CD4-positive, alpha-beta T cell treated with Interleukin-4 for 4 hours (primary cell): Measurements from ENCODE around the gene CD2.

ENCODE experiments used
- DNase-seq: peaks from one replicate; pipeline ENCODE4 v3.0.0-alpha.2; 2020

Gene CD2, protein sequence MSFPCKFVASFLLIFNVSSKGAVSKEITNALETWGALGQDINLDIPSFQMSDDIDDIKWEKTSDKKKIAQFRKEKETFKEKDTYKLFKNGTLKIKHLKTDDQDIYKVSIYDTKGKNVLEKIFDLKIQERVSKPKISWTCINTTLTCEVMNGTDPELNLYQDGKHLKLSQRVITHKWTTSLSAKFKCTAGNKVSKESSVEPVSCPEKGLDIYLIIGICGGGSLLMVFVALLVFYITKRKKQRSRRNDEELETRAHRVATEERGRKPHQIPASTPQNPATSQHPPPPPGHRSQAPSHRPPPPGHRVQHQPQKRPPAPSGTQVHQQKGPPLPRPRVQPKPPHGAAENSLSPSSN

DNA sequence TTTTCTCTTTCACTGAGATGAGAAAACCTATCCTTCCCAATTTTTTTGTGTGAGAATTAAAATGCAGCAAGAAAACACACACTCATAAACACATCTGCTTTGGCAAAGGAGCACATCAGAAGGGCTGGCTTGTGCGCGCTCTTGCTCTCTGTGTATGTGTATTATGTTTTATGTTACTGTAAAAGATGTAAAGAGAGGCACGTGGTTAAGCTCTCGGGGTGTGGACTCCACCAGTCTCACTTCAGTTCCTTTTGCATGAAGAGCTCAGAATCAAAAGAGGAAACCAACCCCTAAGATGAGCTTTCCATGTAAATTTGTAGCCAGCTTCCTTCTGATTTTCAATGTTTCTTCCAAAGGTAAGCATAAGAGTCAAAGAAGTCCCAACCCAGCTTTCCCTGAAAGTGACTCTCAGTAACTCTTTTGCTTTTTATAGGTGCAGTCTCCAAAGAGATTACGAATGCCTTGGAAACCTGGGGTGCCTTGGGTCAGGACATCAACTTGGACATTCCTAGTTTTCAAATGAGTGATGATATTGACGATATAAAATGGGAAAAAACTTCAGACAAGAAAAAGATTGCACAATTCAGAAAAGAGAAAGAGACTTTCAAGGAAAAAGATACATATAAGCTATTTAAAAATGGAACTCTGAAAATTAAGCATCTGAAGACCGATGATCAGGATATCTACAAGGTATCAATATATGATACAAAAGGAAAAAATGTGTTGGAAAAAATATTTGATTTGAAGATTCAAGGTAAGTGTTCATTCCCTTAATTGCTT, at the start of gene CD2:
Gene CD2, plus strand, starts transcription at position 233 of the 780 bp plus-strand sequence. Its CDS starts 63 bp downstream, at position 296.
- DNase-seq, result peak; percentile 90

- no peak for DNase-seq
Measured at GRCh38 chr1:116706123-116706522, 48.1 kb upstream of the CD2 start.

GRCh38 chr1:116706841-116707240, 47.4 kb upstream of the CD2 start:
- no peak for DNase-seq

- no peak for DNase-seq
Measured at GRCh38 chr1:116708255-116708900, 45.9 kb upstream of the CD2 start.

- no peak for DNase-seq
Measured at GRCh38 chr1:116709666-116710167, 44.5 kb upstream of the CD2 start.

DNA sequence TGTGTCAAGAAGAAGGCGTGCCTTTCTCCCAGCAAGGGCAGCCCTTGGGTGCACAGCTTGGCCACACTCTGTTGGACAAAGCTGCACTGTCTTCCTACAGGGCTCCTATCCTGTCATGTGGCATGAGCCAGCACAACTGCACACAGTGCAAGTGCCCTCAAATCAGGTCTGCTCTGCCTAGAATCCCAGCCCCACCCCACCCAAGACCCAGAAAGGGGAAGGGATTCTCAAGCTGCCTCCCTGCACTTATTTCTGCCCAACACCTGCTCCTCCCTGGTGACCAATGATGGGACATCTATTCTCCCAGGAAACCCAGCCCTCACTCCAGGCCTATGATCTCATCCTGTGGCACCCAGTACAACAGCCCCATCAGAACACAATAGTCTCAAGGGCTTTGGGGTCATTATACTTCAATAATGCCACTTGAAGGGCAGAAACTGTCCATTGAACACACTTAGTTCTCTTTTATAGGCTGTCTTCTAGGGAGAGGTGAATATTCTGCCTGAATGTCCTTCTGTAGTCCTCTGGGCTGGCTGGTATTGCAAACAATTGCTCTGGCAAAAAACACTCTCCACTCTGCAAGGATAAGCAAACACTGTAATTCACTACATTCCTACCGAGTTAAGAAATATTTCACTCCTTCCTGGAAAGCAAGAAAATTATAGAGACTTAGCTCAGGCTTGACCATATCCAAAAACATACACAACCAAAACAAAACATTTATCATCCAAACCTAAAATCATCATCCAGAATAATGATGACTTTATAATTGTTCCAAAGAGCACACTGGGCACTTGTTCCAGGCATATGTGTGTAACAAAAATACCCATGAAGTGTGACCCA, 43.6 kb upstream of the CD2 start:
- no peak for DNase-seq

- no peak for DNase-seq
Measured at GRCh38 chr1:116711263-116711840, 42.9 kb upstream of the CD2 start.

DNA sequence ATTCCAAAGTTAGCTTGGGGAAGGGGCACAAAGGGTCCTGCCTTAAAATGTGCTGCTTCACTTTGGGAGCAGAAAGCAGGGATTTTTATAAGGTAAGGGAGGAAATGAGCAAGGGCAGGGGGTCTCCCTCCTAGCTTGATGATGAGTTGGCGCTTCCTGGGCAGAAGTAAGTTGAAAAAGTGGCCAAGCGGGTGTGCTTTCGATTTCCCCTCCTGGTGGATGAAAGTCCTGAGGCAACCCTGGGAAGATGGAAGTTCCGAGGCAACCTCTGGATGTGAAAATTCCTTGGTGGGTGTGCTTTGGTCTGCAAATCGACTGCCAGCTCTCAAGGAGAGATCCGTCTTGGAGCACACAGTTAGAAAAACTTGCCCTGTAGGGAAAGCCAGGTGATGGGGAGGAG, 41.7 kb upstream of the CD2 start:
- no peak for DNase-seq

DNA sequence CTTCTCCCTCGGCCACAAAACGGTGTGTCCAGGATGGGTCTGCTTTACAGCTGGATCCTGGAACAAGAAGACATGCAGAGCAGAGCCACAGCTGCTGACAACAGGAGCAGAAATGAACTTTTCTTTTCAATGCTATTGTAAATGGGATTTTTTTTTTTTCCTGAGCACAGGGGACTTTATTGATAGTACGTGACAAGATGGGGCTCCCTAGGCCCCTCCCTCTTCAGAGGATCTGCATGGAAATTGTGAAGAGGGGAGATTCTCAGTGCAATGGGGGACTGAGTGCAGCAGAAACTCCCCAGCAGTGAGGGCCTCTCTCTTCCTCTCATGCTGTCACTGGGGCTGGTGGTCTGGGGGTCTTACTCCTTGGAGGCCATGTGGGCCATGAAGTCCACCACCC, 40.8 kb upstream of the CD2 start:
- DNase-seq, result no peak

GRCh38 chr1:116716391-116716790, 37.8 kb upstream of the CD2 start:
- DNase-seq, result no peak

- DNase-seq, result no peak
Measured at GRCh38 chr1:116717318-116717717, 36.9 kb upstream of the CD2 start.

DNA sequence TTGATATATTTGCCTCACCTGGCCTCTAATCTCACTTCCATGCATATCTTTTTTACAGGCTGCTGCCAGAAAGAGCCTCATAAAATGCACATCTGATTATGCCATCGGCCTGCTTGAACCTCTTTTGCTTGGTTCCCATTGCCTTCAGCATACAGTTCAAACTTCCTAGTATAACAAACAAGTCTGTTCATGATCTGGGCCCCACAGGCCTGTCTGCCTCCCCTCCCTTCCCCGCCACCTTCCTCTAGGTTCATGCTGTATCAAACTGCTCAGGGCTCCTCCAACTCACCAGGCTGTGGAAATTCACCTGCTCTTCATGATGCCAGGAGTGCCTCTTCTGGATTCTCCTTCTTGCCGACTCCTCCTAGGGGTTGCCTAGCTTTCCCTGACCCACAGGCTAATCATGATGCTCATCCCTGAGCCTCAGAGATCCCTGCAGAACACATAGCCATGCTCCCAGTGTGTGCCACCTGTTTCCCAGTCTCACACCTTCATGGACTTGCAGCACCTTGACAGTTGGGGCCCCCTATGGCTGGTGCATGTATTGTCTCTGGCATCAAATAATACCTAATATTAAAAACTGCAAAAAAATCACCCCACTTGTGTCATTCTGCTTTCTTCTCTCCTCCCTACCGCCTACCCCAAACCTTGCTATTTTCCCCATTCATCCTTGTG, 33.7 kb upstream of the CD2 start:
- DNase-seq, result no peak

- no peak for DNase-seq
Measured at GRCh38 chr1:116721039-116721405, 33.2 kb upstream of the CD2 start.

GRCh38 chr1:116721451-116722007, 32.7 kb upstream of the CD2 start:
- no peak for DNase-seq

DNA sequence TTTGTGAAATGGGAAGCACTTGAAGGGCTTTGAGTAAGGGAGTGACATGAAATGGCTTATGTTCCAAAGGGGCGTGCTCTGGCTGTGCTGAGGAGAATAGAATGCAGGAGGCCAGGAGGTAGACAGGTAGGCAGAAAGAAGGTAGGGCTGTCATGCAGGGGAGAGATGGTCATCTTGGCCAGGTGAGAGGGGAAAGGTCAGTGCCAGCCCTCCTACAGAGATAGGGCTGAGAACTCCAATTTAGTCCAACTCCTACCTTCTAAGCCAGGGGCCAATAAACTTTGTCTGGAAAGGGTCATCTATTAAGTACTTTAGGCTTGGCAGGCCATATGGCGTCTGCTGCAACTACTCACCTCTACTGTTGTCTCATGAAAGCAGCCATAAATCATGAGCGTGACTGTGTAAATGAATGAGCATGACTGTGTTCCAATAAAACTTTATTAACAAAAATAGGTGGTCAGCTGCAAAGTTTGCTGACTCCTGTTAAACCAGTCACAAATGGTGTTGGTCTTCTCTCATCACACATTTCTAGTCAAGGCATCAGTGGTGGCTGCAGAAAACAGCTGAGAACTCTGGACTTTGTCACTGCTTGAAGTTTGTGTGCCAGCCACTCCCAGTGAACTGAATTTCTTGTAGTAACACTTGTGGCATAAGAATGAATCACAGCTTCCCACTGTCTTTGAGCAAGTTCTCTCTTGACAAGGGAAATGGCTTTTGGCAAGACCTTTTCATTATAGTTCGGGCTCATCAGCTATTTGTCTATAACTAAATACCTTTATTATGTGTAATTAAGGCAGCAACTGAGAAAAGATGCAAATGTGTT, 32.0 kb upstream of the CD2 start:
- no peak for DNase-seq

DNA sequence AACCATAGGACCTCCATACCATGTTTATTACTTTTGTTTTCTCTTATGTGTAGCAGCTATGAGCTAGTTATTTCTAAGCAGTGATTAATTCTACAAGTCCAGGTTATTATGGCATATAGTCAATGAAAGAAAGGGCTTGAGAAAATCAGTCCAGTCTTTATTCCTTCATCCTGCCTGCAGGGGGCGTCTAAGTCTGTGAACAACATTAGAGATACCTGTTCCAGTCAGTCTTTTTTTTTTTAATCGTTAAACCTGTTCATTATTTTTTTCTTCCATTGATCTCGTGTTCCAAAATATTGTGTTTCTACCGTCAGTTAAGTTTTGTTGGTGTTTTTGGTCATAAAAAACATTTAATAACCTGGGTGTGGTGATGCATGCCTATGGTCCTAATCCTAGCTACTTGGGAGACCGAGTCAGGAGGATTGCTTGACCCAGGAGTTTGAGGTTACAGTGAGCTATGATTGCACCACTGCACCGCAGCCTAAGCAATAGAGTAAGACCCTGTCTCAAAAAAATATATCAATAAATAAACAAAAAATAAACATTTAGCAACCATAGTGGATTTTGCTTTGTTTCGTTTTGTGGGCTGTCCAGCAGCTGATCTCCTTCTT, 29.4 kb upstream of the CD2 start:
- DNase-seq, result peak; percentile 83

- no peak for DNase-seq
Measured at GRCh38 chr1:116725798-116726197, 28.4 kb upstream of the CD2 start.

GRCh38 chr1:116726872-116727820, 27.1 kb upstream of the CD2 start:
- DNase-seq, result no peak

DNA sequence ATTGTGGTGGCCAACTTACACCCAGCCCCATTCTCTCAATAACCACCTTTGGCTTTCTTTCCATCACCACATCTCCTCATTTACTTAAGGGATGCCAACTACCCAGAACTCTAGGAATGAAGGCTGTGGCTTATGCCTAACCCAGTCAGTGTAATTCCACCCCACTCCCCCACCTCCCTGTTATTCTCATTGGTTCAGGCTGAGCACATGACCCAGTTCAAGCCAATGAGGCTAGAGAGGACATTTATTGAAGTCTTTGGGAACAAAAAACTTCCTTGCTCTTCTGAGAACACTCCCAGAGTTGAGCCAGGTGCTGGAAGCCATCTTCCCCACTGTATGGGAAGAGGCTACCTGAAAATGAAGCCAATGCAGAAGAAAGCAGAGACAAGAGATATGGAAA, 22.8 kb upstream of the CD2 start:
- DNase-seq, result no peak
